Measurements from ENCODE around the gene ACADVL. TPM values are rescaled to one million over a fixed set of nuclear protein-coding genes. Genes with fewer than 3 reads are reported as not detected.

Gene ACADVL
- total RNA-seq, 6 experiments from 2014 or later, result 378 to 463 (median 405) TPM

DNA sequence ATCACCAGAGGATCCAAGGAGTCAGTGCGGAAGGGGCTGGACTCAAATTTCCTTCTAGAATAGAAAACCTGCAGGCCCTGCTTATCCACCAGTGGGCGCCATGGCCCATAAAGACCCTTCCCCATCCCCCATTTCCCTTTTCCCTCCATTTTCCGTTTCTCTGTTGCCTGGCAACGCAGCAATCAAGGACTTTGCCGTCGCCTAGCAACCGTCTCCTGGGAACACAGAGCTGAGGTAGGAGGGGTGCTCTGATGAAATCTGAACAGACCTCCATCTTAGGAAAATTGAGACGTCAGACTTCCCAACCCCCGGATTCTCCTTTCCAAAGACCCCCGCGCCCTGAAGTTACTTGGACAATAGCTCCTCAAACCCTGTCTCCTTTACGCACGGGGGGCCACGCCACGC is 5.8 kb upstream of the ACADVL start:
- TF ChIP-seq CTCF (IDR thresholded peaks at IDR 0.05), result peak; percentile 72
- peak; percentile 67 for DNase-seq
- peaks cover 69% of the 10 kb centered on the region for H3K4me1 Mint-ChIP-seq (ENCODE audit: low read depth)
- H3K27ac Mint-ChIP-seq, result peak overlapping the region; percentile 96
- peaks cover 12% of the 10 kb centered on the region for H3K27me3 Mint-ChIP-seq (ENCODE audit: insufficient read depth)
- peaks cover 7% of the 10 kb centered on the region for H3K36me3 Mint-ChIP-seq (ENCODE audit: low read depth)
- no peaks in the 10 kb centered on the region for H3K9me3 Mint-ChIP-seq
- peak overlapping the region; percentile 88 for H3K4me3 Mint-ChIP-seq

GRCh38 chr17:7214300-7215135 is 5.2 kb upstream of the ACADVL start:
- peak overlapping the region; percentile 88 for H3K4me3 Mint-ChIP-seq
- H3K27me3 Mint-ChIP-seq (ENCODE audit: insufficient read depth), result peaks cover 14% of the 10 kb centered on the region
- DNase-seq, result peak; percentile 94
- peaks cover 7% of the 10 kb centered on the region for H3K36me3 Mint-ChIP-seq (ENCODE audit: low read depth)
- no peaks in the 10 kb centered on the region for H3K9me3 Mint-ChIP-seq
- TF ChIP-seq CTCF (IDR thresholded peaks at IDR 0.05), result peak; percentile 72
- H3K27ac Mint-ChIP-seq, result peak overlapping the region; percentile 96
- H3K4me1 Mint-ChIP-seq (ENCODE audit: low read depth), result peaks cover 75% of the 10 kb centered on the region

- no peak; the same call in 1 of the 2 replicates for TF ChIP-seq CTCF (IDR thresholded peaks at IDR 0.05)
- Mint-ChIP-seq H3K27me3 (ENCODE audit: insufficient read depth) (peaks cover 17% of the 10 kb centered on the region), H3K4me3 (peak overlapping the region; percentile 88), H3K27ac (peak overlapping the region; percentile 96), H3K36me3 (ENCODE audit: low read depth) (peaks cover 8% of the 10 kb centered on the region), H3K9me3 (no peaks in the 10 kb centered on the region), H3K4me1 (ENCODE audit: low read depth) (peaks cover 75% of the 10 kb centered on the region)
- no peak for DNase-seq
Observed at GRCh38 chr17:7215136-7215638, 4.6 kb upstream of the ACADVL start.

DNA sequence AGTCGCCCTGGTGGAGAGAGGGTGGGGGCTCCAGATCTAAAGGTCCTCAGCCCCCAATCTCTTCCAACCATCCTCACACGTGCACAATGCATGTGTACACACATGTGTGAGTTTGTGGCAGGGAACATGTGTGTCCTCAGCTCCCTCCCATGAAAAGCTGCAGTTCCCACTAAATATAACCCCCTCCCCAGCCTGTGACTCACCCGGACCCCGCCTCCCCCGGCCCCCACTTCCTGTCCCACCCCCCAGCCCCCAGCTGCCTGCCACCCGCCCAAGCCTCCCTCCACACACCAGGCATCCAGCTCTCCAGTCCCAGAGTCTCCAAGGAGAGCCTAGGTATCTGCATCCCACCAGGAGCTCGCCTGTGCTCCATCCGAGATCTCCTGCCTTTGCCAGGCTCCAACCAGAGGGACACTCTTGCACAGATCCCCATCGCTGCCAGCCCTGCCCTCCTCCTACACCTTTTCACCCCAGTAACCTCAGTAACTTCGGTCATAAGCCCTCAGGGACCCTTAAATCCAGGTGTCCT is 4.0 kb upstream of the ACADVL start:
- peaks cover 75% of the 10 kb centered on the region for H3K4me1 Mint-ChIP-seq (ENCODE audit: low read depth)
- no peak for DNase-seq

More for the DNA sequence above, 4.0 kb upstream of the ACADVL start:
- Mint-ChIP-seq H3K4me3 (peak overlapping the region; percentile 88), H3K36me3 (ENCODE audit: low read depth) (peaks cover 13% of the 10 kb centered on the region), H3K27me3 (ENCODE audit: insufficient read depth) (peaks cover 22% of the 10 kb centered on the region), H3K9me3 (no peaks in the 10 kb centered on the region), H3K27ac (peak overlapping the region; percentile 96)
- TF ChIP-seq CTCF (IDR thresholded peaks at IDR 0.05), result no peak

Measured in HFFc6 (cell line).